CD4-positive, alpha-beta T cell (primary cell): ENCODE measurements around the gene OR52B6. TPM values are rescaled to one million over a fixed set of nuclear protein-coding genes. Genes with fewer than 3 reads are reported as not detected.

Experiments used
- ATAC-seq: fragments of 200-7000 bp; cut with Tn5 transposase; one replicate; pipeline ENCODE4 v1.10.0; 2022; ENCODE audit warnings: mild to moderate bottlenecking; ENCODE audit not compliant: poor library complexity
- CTCF ChIA-PET: fragments of 350-600 bp; sonication (Branson Sonifier 250); formaldehyde crosslinking; loops from one replicate; lab custom pipeline; 2021; ENCODE audit warnings: antibody characterized with exemption, inconsistent platforms; lab: Charles Lee
- POLR2A ChIA-PET: fragments of 350-600 bp; sonication (Branson Sonifier 250); formaldehyde crosslinking; loops from one replicate; lab custom pipeline; 2021; ENCODE audit warnings: antibody characterized with exemption, inconsistent platforms; lab: Charles Lee
- DNase-seq, 14 experiments: peaks; one replicate each; pipeline ENCODE4 v3.0.0-alpha.2; 2013 to 2020; ENCODE audit warnings: mixed read lengths in 2 of 14
- H3K27ac ChIP-seq, 2 donors: one replicate each; pipeline versions ENCODE4 v1.5.1 to v1.7.0; 2013; ENCODE audit warnings: low read length in 2 of 2, low read depth in 1 of 2, mild to moderate bottlenecking in 1 of 2
- H3K27me3 ChIP-seq, 2 experiments: 1 replicate in 1 of 2; 2 replicates in 1 of 2; pipeline versions ENCODE4 v1.6.1 to v1.7.0; 2013; ENCODE audit warnings: low read length in 2 of 2, control low read depth in 1 of 2, mild to moderate bottlenecking in 1 of 2, moderate library complexity in 1 of 2; ENCODE audit not compliant: insufficient read depth in 2 of 2, control insufficient read depth in 1 of 2
- H3K36me3 ChIP-seq: one replicate; pipeline ENCODE4 v1.6.1; 2013; ENCODE audit warnings: low read length, control low read depth; ENCODE audit not compliant: insufficient read depth
- H3K4me1 ChIP-seq: one replicate; pipeline ENCODE4 v1.6.1; 2013; ENCODE audit warnings: low read length, control low read depth; ENCODE audit not compliant: insufficient read depth
- H3K4me3 ChIP-seq: one replicate; pipeline ENCODE4 v1.5.1; 2013; ENCODE audit warnings: mild to moderate bottlenecking, low read length, moderate library complexity
- H3K9me3 ChIP-seq, 2 experiments: 1 replicate in 1 of 2; 2 replicates in 1 of 2; pipeline versions ENCODE4 v1.6.1 to v1.7.0; 2013; ENCODE audit warnings: low read length in 2 of 2, mild to moderate bottlenecking in 2 of 2, control low read depth in 1 of 2, moderate library complexity in 1 of 2; ENCODE audit not compliant: control insufficient read depth in 1 of 2, insufficient read depth in 1 of 2
- H3K27ac Mint-ChIP-seq: one replicate; pipeline ENCODE4 v1.8.0; 2020; ENCODE audit warnings: mixed read lengths
- H3K27me3 Mint-ChIP-seq: one replicate; pipeline ENCODE4 v1.8.0; 2021; ENCODE audit warnings: mixed read lengths
- H3K36me3 Mint-ChIP-seq: one replicate; pipeline ENCODE4 v1.8.0; 2021; ENCODE audit warnings: low read depth, mixed read lengths
- H3K4me1 Mint-ChIP-seq: one replicate; pipeline ENCODE4 v1.8.0; 2021; ENCODE audit warnings: low read depth, mixed read lengths
- H3K4me3 Mint-ChIP-seq: one replicate; pipeline ENCODE4 v1.8.0; 2020; ENCODE audit warnings: mild to moderate bottlenecking, mixed read lengths
- H3K9me3 Mint-ChIP-seq: one replicate; pipeline ENCODE4 v1.8.0; 2020; ENCODE audit warnings: mixed read lengths
- intact Hi-C, 2 experiments: fragments of 100-400 bp; cut with DNase I in 1 of 2; cut with micrococcal nuclease in 1 of 2; formaldehyde crosslinking; loops; one replicate each; pipeline versions ENCODE4 v1.15.1 to v1.9.0; 2023 to 2025; cut with DNase I, micrococcal nuclease
- total RNA-seq, 174 experiments: library from RNA in 2 of 174; stranded (reverse) in 2 of 174; gene quantifications; one replicate each; pipeline ENCODE4 v1.2.3 and lab custom pipeline; 2021 to 2026
- TF ChIP-seq, protein P1 (sequence below): fragments of 200-600 bp; IDR thresholded peaks from one replicate; pipeline ENCODE4 v1.8.0; 2022; ENCODE audit warnings: antibody characterized with exemption, mild to moderate bottlenecking

OR52B6 gene
- total RNA-seq, 2 experiments from 2014 or later = not detected

DNA sequence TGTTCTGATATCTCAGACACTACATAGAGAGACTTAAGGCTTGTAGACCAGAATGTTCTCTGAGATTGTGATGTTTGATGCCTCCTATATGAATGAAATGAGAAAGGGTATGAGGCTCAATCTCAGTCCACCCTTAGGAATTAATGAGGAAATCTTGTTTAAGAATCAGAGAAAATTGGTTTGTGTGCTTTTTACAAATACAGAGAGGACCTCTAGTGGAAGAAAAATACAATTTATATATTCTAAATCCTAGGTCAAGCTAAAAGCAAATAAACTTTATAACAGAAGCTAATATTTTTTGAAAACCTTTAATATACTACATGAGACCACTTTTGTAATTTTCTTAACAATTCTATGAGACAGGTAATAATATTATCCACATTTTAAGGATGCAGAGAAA is 27.3 kb upstream of the OR52B6 start:
- intact Hi-C loops = no loop called here
- POLR2A ChIA-PET = no interaction called here
- no peak for ATAC-seq
- Histone ChIP-seq H3K4me1 (no peaks in the 10 kb centered on the region), H3K27ac (no peak overlapping the region), H3K4me3 (no peak overlapping the region), H3K9me3 (no peaks in the 10 kb centered on the region), H3K27me3 (no peaks in the 10 kb centered on the region), H3K36me3 (no peaks in the 10 kb centered on the region)
- CTCF ChIA-PET = no interaction called here
- no peak for DNase-seq
- H3K9me3 Mint-ChIP-seq = no peaks in the 10 kb centered on the region
- H3K27ac Mint-ChIP-seq = no peak overlapping the region
- no peaks in the 10 kb centered on the region for H3K4me1 Mint-ChIP-seq
- H3K36me3 Mint-ChIP-seq = no peaks in the 10 kb centered on the region
- H3K27me3 Mint-ChIP-seq = no peaks in the 10 kb centered on the region
- no peak overlapping the region for H3K4me3 Mint-ChIP-seq
- TF ChIP-seq, protein P1, sequence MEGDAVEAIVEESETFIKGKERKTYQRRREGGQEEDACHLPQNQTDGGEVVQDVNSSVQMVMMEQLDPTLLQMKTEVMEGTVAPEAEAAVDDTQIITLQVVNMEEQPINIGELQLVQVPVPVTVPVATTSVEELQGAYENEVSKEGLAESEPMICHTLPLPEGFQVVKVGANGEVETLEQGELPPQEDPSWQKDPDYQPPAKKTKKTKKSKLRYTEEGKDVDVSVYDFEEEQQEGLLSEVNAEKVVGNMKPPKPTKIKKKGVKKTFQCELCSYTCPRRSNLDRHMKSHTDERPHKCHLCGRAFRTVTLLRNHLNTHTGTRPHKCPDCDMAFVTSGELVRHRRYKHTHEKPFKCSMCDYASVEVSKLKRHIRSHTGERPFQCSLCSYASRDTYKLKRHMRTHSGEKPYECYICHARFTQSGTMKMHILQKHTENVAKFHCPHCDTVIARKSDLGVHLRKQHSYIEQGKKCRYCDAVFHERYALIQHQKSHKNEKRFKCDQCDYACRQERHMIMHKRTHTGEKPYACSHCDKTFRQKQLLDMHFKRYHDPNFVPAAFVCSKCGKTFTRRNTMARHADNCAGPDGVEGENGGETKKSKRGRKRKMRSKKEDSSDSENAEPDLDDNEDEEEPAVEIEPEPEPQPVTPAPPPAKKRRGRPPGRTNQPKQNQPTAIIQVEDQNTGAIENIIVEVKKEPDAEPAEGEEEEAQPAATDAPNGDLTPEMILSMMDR = no peak

DNA sequence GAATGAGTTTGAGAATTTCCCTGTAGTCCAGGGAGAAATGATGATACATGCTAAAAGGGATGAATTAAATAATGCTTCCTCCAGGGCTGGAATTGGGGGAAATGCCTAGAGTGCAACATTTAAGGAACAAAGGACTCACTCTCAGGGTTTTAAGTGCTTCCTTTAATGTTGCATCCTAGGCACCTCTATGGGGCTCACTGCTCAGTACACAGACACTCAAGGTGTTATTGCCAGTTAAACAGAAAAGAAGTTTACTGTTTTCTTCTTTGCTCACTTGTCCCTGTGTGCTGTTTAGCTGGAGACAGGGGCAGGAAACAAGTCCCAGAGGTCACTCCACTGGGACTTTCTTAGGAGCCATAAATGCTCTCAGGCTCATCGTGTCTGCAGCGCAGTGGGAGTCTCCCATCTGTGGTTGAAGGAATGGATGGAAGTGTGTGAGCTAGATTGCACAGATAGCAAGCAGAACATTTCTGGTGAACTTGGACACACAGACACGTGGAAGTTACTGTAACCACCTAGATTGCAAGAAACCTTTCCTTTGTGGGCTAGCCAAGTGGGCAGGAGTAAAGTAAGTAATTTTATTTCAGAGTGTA is 24.0 kb upstream of the OR52B6 start:
- Histone ChIP-seq H3K9me3 (no peaks in the 10 kb centered on the region), H3K36me3 (no peaks in the 10 kb centered on the region), H3K4me3 (no peak overlapping the region), H3K27ac (no peak overlapping the region), H3K27me3 (no peaks in the 10 kb centered on the region), H3K4me1 (no peaks in the 10 kb centered on the region)
- no peak overlapping the region for H3K27ac Mint-ChIP-seq
- ChIA-PET POLR2A (no interaction called here), CTCF (no interaction called here)
- H3K9me3 Mint-ChIP-seq = no peaks in the 10 kb centered on the region
- no peak for ATAC-seq
- no peak for DNase-seq
- H3K36me3 Mint-ChIP-seq = no peaks in the 10 kb centered on the region
- no peak overlapping the region for H3K4me3 Mint-ChIP-seq
- intact Hi-C loops = no loop called here
- TF ChIP-seq, protein P1 = no peak
- H3K27me3 Mint-ChIP-seq = no peaks in the 10 kb centered on the region
- no peaks in the 10 kb centered on the region for H3K4me1 Mint-ChIP-seq

DNA sequence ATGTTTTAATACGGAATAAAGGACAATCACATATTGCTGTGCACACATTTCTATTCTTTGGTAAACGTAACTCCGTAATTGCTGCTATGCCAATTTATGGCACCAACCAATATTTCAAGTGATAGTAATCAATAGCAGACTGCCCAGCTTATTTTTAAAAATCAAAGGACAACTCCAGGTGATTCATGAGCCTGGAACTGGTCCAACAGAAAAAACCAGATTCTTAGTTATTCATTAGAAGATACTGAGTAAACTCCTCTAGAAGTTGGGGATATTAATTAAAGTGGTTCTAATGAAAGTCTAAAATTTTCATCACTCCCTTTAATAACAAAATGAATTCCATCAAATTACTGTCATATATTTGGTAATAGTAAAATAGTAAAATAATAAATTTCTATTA is 22.9 kb upstream of the OR52B6 start:
- no peak overlapping the region for H3K4me3 Mint-ChIP-seq
- Histone ChIP-seq H3K36me3 (no peaks in the 10 kb centered on the region), H3K4me3 (no peak overlapping the region), H3K9me3 (no peaks in the 10 kb centered on the region), H3K27me3 (no peaks in the 10 kb centered on the region), H3K4me1 (no peaks in the 10 kb centered on the region), H3K27ac (no peak overlapping the region)
- no peaks in the 10 kb centered on the region for H3K36me3 Mint-ChIP-seq
- H3K4me1 Mint-ChIP-seq = no peaks in the 10 kb centered on the region
- no peak for DNase-seq
- TF ChIP-seq, protein P1 = no peak
- no peaks in the 10 kb centered on the region for H3K27me3 Mint-ChIP-seq
- ChIA-PET POLR2A (no interaction called here), CTCF (no interaction called here)
- no peak for ATAC-seq
- no peak overlapping the region for H3K27ac Mint-ChIP-seq
- no peaks in the 10 kb centered on the region for H3K9me3 Mint-ChIP-seq
- intact Hi-C loops = no loop called here
